Activated CD4-positive, alpha-beta memory T cell treated with anti-CD3 and anti-CD28 coated beads for 36 hours (primary cell): ENCODE results near the gene SNRK. TPM values are rescaled to one million over a fixed set of nuclear protein-coding genes. Genes with fewer than 3 reads are reported as not detected.

Experiments
- CTCF ChIA-PET: fragments of 350-600 bp; sonication (Branson Sonifier 250); formaldehyde crosslinking; loops from one replicate; lab custom pipeline; 2021; ENCODE audit warnings: antibody characterized with exemption, inconsistent platforms; lab: Charles Lee
- POLR2A ChIA-PET: fragments of 350-600 bp; sonication (Branson Sonifier 250); formaldehyde crosslinking; loops from one replicate; lab custom pipeline; 2021; ENCODE audit warnings: antibody characterized with exemption; lab: Charles Lee
- DNase-seq: peaks from one replicate; pipeline ENCODE4 v3.0.0-alpha.2; 2020
- H3K27ac Mint-ChIP-seq: one replicate; pipeline ENCODE4 v1.8.0; 2021; ENCODE audit warnings: mixed read lengths
- H3K27me3 Mint-ChIP-seq: one replicate; pipeline ENCODE4 v1.8.0; 2021; ENCODE audit warnings: mixed read lengths
- H3K36me3 Mint-ChIP-seq: one replicate; pipeline ENCODE4 v1.8.0; 2021; ENCODE audit warnings: mixed read lengths
- H3K4me1 Mint-ChIP-seq: one replicate; pipeline ENCODE4 v1.8.0; 2021; ENCODE audit warnings: low read depth, mixed read lengths
- H3K4me3 Mint-ChIP-seq: one replicate; pipeline ENCODE4 v1.8.0; 2021; ENCODE audit warnings: mild to moderate bottlenecking, mixed read lengths
- H3K9me3 Mint-ChIP-seq: one replicate; pipeline ENCODE4 v1.8.0; 2021; ENCODE audit warnings: mixed read lengths
- intact Hi-C: fragments of 100-400 bp; cut with micrococcal nuclease; formaldehyde crosslinking; loops from one replicate; pipeline ENCODE4 v1.15.1; 2023
- total RNA-seq, 2 experiments: library from RNA; stranded (reverse); gene quantifications; one replicate each; pipeline ENCODE4 v1.2.3, GENCODE V29; 2021

Gene SNRK
- total RNA-seq, 2 experiments from 2014 or later = 23.9 to 24.4 TPM

DNA sequence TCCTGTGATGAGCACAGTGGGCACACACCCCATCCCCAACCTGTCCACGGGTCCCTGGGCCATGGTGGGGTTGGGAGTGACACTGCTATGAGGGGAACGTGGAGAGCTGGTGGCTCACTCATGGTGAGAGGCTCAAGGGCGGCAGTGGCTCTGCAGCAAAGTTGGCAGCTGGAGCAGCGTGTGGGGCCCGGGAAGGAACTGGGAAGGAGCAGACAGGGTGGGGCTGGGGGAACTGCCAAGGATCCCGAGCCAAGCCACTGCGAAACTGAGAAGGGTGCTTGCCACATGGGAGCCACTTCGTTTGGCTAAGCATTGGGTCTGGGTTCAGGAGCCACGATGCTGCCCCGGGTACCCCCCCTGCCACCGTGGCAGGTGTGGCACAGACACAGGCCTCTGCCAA is 80.1 kb downstream of the SNRK start:
- Mint-ChIP-seq H3K4me1 (no peaks in the 10 kb centered on the region), H3K27me3 (no peaks in the 10 kb centered on the region), H3K27ac (no peak overlapping the region), H3K4me3 (no peak overlapping the region), H3K36me3 (no peaks in the 10 kb centered on the region), H3K9me3 (no peaks in the 10 kb centered on the region)
- no peak for DNase-seq
- intact Hi-C loops = no loop called here
- ChIA-PET POLR2A (no interaction called here), CTCF (no interaction called here)

DNA sequence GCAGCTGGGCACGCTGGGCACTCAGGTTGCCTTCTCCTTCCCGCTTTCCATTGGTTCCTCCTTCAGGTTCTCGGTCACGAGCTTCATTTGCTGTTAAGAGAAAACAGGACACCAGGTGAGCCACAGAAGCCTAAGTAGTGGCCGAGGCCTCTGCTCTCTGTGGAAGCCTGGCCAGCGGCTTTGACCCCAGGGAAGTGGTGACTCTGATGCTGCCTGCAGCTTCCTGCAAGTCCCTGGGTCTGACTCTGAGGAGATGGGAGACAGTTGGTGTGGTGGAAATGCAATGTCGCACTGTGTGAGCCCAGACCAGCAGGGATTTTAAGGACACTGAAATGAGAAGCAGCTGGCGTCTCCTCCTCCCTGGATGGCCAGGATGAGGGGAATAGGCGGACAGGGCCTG is 80.5 kb downstream of the SNRK start:
- Mint-ChIP-seq H3K4me3 (no peak overlapping the region), H3K4me1 (no peaks in the 10 kb centered on the region), H3K27ac (no peak overlapping the region), H3K9me3 (no peaks in the 10 kb centered on the region), H3K36me3 (no peaks in the 10 kb centered on the region), H3K27me3 (no peaks in the 10 kb centered on the region)
- CTCF ChIA-PET = no interaction called here
- POLR2A ChIA-PET = no interaction called here
- intact Hi-C loops = no loop called here
- DNase-seq = no peak

DNA sequence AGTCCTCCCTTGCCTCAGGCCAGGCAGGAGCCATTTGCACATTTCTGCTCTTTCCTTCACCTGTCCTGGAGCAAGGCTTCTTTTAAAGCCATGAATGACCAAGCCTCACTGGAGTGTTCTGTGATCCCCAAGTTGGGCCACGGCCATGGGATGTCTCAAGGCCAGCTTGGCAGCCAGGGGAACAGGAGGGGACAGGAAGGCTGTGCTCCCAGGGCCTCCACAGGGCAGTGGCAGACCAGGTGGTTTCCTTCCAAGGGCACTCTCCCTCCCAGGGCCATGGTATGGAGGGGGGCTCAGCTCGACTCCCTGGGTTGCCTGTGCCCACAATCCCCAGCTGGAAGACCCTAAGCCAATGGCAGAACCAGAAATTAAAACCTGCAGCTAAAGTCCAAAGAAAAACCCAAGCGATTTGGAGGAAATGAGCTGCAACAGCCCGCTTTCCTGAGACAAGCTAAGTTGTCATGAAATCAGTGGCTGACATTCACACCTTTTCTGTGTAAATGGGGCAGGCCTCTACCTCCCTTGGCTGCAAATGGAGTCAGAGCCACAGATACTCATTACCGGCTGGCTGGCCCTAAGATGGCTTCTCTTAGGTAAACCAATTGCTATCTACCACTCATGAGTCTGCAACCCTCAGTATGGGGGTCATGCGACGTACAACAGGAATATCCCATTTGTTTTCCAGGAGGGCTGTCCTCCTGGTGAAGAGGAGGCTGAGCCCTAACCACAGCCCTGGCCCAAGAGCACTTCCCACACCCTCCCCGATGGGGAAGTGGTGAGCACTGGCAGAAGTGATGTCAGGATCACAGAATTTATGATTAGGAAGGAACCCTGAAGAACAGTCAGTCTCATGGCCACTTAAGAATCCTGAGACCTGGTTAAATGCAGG is 83.3 kb downstream of the SNRK start:
- ChIA-PET POLR2A (no interaction called here), CTCF (no interaction called here)
- intact Hi-C loops = no loop called here
- H3K4me3 Mint-ChIP-seq = no peak overlapping the region
- no peaks in the 10 kb centered on the region for H3K27me3 Mint-ChIP-seq
- no peak for DNase-seq
- H3K4me1 Mint-ChIP-seq = no peaks in the 10 kb centered on the region
- H3K9me3 Mint-ChIP-seq = no peaks in the 10 kb centered on the region
- no peak overlapping the region for H3K27ac Mint-ChIP-seq
- H3K36me3 Mint-ChIP-seq = no peaks in the 10 kb centered on the region

DNA sequence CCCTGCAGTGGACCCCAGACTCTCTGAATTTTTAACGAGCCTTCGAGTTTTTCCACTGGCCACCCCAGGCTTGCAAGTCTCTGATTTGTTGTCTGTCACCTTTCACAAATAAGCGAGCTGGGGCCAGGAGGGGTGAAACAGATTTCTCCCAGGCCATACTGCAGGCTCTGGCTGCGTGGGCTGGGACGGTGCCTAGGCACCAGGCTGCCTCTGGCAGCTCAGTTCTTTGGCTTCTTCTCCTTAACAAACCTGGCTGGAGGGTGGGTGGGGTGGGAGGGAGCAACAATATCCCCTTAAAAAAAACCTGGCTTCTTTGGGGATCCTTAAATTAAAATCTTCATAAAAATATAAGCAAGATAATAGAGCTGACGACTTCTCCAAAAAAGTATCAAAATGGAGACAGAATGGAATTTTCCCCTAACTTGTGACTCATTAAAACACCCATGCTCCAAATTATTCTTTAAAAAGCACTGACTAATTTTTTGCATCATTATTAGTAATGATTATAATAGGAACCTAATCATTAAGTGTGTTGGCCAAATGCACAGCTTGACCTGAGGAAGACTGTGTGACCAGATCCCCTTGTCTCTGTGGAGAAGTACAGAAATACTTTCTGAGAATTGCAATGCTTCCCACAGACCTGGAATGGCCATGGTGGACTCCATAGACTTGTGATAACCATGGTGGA is 84.1 kb downstream of the SNRK start:
- no peaks in the 10 kb centered on the region for H3K9me3 Mint-ChIP-seq
- no peak for DNase-seq
- H3K36me3 Mint-ChIP-seq = no peaks in the 10 kb centered on the region
- intact Hi-C loops = no loop called here
- ChIA-PET POLR2A (no interaction called here), CTCF (no interaction called here)
- H3K27me3 Mint-ChIP-seq = no peaks in the 10 kb centered on the region
- H3K27ac Mint-ChIP-seq = no peak overlapping the region
- H3K4me3 Mint-ChIP-seq = no peak overlapping the region
- no peaks in the 10 kb centered on the region for H3K4me1 Mint-ChIP-seq

DNA sequence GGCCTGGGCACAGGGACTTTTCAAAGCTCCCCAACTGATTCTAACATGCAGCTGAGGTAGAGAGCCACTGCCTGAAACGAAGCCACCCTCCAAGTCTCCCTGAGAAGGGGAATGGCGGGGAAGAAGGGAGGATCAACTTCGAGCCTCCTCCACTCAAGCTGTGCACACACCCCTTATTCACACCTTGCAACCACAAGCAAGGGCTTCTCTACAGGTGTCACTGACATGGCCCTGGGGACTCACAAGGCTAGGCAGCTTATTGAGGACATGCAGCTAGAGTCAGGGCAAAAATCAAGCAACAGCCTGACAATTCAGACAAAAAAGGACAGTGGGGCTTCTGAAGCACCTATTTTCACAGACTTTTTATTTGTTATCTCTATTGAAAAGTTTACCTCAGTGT is 85.2 kb downstream of the SNRK start:
- Mint-ChIP-seq H3K9me3 (no peaks in the 10 kb centered on the region), H3K4me3 (no peak overlapping the region), H3K36me3 (no peaks in the 10 kb centered on the region), H3K27me3 (no peaks in the 10 kb centered on the region), H3K27ac (no peak overlapping the region), H3K4me1 (no peaks in the 10 kb centered on the region)
- no peak for DNase-seq
- intact Hi-C loops = no loop called here
- CTCF ChIA-PET = no interaction called here
- POLR2A ChIA-PET = no interaction called here

DNA sequence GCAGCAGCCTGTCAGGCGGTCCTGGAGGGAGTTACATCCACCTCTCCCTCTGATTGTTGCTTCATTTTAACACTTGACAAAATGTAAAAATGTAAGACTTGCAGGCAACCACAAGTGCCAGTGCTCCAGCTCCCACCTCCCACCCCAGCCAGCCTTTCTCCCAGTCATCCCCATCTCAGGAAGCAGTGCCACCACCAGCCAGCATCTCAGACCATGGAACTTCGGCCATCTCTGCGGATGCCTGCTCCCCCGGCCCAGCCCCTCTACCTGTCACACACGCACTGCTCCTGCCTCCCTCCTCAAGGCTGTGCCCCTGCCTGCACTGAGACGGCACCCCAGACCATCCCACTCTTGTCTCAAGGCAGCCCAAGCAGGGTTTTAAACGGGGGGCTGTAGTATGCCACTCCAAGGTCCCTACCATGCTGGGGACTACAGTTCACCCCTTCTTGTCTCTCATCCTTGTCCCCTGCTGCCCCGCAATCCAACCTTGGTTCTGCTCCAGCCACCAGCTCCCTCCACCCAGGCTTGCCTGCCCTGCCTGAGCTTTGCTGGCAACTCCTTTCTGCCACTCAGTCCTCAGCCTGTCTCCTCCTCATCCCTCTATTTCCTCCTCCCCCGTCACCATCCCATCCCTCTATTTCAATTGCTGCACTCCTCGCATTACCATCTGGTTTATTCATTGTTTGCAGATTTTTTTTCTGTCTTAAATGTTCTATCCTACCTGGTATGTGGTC is 85.8 kb downstream of the SNRK start:
- no peaks in the 10 kb centered on the region for H3K36me3 Mint-ChIP-seq
- POLR2A ChIA-PET = no interaction called here
- H3K4me1 Mint-ChIP-seq = no peaks in the 10 kb centered on the region
- no peaks in the 10 kb centered on the region for H3K9me3 Mint-ChIP-seq
- CTCF ChIA-PET = interaction anchor here (0.9 kb wide), 1 partner anchor 210 kb away, joined by 3 read pairs; no protein-coding TSS in a partner anchor
- H3K27me3 Mint-ChIP-seq = no peaks in the 10 kb centered on the region
- DNase-seq = no peak
- intact Hi-C loops = no loop called here
- H3K27ac Mint-ChIP-seq = no peak overlapping the region
- H3K4me3 Mint-ChIP-seq = no peak overlapping the region

DNA sequence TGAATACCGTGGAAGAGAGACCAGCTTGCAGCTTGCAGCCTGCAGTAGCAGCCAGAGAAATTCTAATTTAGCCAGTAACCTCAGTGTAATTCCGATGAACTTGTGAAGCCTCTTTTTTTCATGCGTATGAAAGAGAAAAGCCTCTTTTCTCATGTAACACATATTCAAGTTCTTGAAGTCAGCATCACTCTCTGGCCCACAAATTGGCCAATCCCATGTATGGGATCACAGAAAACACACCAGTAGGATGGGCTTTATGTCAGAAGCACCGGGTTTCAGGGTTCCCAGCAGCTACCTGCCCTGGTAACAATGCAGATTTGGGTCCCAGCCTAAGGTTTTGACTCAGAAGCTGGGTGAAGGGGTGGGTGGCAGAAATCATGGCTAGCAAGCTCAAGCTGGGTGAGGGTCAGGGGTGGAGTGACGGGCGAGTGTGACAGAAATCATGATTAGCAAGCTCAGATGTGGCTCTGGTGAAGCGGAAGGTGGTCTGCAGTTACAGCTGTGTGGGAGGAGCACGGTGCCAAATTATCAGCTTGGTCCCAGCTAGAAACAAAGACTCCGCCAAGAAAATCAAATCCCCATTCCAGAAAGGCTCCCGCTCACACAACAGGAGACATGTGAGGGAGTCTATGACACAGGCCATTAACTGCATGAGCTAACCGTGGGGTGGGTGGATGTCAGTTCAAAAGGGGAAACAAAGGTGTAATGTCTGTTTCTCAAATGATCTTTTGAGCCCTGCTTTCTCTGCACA is 86.6 kb downstream of the SNRK start:
- intact Hi-C loops = no loop called here
- POLR2A ChIA-PET = no interaction called here
- no peaks in the 10 kb centered on the region for H3K9me3 Mint-ChIP-seq
- no peak overlapping the region for H3K4me3 Mint-ChIP-seq
- H3K27me3 Mint-ChIP-seq = no peaks in the 10 kb centered on the region
- no peak for DNase-seq
- H3K4me1 Mint-ChIP-seq = peaks cover 6% of the 10 kb centered on the region
- H3K27ac Mint-ChIP-seq = no peak overlapping the region
- CTCF ChIA-PET = interaction anchor here (0.9 kb wide), 1 partner anchor 211 kb away, joined by 3 read pairs; no protein-coding TSS in a partner anchor
- H3K36me3 Mint-ChIP-seq = no peaks in the 10 kb centered on the region

DNA sequence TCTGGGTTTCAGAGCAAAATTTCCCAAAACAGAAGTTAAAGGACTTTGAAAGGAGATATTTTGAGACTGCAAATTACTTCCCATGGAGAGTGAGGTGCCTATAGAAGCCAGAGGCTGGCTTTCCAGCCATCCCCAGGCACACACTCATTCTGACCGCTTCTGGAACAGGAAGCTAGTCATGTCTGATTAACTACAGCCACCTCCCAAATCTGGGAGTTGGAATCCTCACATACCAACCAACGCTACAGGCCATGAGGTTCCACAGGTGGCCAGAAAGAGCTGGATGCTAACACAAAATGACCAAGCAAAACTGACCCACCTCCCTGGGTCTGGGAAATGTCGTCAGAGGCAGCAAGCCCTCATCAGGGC is 87.2 kb downstream of the SNRK start:
- POLR2A ChIA-PET = no interaction called here
- no peak overlapping the region for H3K4me3 Mint-ChIP-seq
- H3K4me1 Mint-ChIP-seq = peaks cover 11% of the 10 kb centered on the region
- no peak overlapping the region for H3K27ac Mint-ChIP-seq
- no peak for DNase-seq
- H3K27me3 Mint-ChIP-seq = no peaks in the 10 kb centered on the region
- intact Hi-C loops = no loop called here
- CTCF ChIA-PET = no interaction called here
- no peaks in the 10 kb centered on the region for H3K36me3 Mint-ChIP-seq
- no peaks in the 10 kb centered on the region for H3K9me3 Mint-ChIP-seq

DNA sequence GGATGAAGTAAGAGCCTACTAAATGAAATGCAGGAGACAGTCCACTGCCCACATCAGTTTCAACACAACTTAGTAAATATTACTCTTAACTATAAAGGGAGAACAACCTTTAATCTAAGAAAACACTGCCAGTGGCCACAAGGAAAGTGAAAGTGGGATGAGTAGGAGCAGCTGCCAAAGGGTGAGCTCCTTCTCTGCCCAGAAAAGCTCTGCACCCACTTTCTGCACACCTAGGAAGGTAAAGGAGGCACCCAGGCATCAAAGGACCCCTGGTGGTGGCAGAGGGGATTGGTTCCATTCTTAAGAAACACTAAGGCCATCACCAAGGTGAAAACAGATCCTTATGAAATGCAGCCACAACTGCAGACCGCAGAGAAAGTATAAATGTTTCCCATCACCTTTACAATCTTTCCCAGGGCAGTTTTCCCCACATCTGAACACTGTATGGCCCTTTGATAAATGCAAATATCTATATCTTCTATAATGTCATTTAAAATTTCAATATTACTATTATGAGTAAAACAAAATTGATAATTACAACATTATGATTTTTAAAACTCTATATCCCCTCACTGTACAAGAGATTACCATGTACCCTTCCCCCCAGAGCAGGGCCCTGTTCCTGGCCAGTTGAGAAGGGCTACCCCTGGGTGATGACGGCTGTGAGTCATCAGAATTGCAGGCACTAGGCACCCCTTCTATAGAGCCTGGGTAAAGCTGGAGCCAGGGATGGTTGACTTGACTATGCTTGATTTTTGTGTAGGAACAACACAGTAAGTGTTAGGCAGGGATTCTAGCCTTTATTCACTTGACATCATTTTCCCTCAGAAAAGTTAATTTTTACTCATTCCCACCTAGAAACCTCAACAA is 92.0 kb downstream of the SNRK start:
- CTCF ChIA-PET = interaction anchor here (0.6 to 5.6 kb wide), 20 partner anchors 11 to 416 kb away, joined by 3 to 52 read pairs (median 4); partner anchors contain the start of gene SNRK
- Mint-ChIP-seq H3K4me3 (no peak overlapping the region), H3K27ac (no peak overlapping the region), H3K27me3 (no peaks in the 10 kb centered on the region), H3K4me1 (peaks cover 12% of the 10 kb centered on the region), H3K9me3 (no peaks in the 10 kb centered on the region), H3K36me3 (no peaks in the 10 kb centered on the region)
- peak; percentile 77 for DNase-seq
- intact Hi-C loops = loop anchor here (1.0 to 5.0 kb wide), 4 partner anchors 92 to 416 kb away; partner anchors contain the start of gene SNRK
- POLR2A ChIA-PET = no interaction called here

DNA sequence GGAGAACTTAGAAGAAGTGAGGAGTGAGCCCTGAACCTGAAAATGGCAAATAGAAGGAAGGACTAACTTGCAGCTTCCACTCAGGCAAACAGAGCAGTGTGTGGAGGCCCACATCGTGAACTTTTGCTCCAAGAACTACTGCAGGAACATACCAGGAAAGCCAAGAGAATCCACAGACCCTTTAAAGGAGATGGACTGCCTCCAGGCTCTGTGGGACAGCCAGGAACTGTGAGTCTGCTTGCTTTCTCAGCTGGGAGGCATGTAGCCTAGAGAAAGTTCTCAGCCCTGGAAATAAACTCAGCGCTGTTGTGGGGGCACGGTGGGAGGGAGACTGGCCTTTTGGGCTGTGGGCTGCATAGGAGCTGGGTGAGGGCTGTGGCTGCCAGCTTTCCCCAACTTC is 93.0 kb downstream of the SNRK start:
- Mint-ChIP-seq H3K4me1 (peaks cover 13% of the 10 kb centered on the region), H3K4me3 (no peak overlapping the region), H3K9me3 (no peaks in the 10 kb centered on the region), H3K27me3 (no peaks in the 10 kb centered on the region), H3K36me3 (no peaks in the 10 kb centered on the region), H3K27ac (no peak overlapping the region)
- DNase-seq = no peak
- intact Hi-C loops = loop anchor here (5.0 kb wide), 1 partner anchor 417 kb away; no protein-coding TSS in a partner anchor
- ChIA-PET POLR2A (no interaction called here), CTCF (interaction anchor here (1.4 to 5.6 kb wide), 4 partner anchors 89 to 417 kb away, joined by 3 to 52 read pairs (median 8); no protein-coding TSS in a partner anchor)

DNA sequence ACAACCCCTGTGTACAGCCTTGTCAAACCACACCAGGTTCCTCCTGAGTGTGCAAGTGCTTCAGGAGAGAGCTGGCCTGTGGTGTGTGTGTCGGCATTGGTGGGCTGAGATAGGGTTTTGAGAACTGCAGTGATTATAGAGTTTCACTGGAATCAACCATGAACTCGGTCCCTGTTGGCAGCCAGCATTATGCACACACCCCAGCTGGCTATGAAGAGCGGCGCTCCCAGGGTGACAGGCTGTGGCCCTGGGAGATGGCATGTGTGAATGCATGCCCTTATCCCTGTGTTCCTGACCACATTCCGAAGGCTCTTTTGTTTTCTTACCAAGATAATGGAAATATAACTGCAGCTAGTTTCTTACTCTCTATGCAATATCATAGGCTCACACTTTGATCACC is 101.8 kb downstream of the SNRK start:
- Mint-ChIP-seq H3K4me1 (peaks cover 61% of the 10 kb centered on the region), H3K27ac (no peak overlapping the region), H3K36me3 (peaks cover under 1% of the 10 kb centered on the region), H3K27me3 (no peaks in the 10 kb centered on the region), H3K4me3 (no peak overlapping the region), H3K9me3 (peaks cover 3% of the 10 kb centered on the region)
- no peak for DNase-seq
- ChIA-PET POLR2A (no interaction called here), CTCF (interaction anchor here (0.5 kb wide), 1 partner anchor 156 kb away, joined by 3 read pairs; no protein-coding TSS in a partner anchor)
- intact Hi-C loops = loop anchor here (2.0 kb wide), 2 partner anchors 41 to 303 kb away; partner anchors contain the start of gene ABHD5
